Calu3 (cell line): ENCODE results near the gene DDX5. TPM values are rescaled to one million over a fixed set of nuclear protein-coding genes. Genes with fewer than 3 reads are reported as not detected.
A peak's percentile ranks its signal among the peaks of the same experiment; 100 is the strongest.
"Not testable (repeated sequence)": the region's sequence is repeated elsewhere in the genome, so short reads cannot be mapped to it uniquely, and the experiment has no call there.

Experiments used
- BruUV-seq: library from RNA; stranded (reverse); fragments of 400-500 nt; replicated peaks from 2 replicates; lab custom pipeline; 2021; lab: Mats Ljungman, UMichigan
- CTCF ChIA-PET: fragments of 300-600 bp; sonication (Branson Sonifier 250); formaldehyde crosslinking; loops from one replicate; lab custom pipeline; 2022; ENCODE audit warnings: antibody characterized with exemption; lab: Charles Lee
- DNase-seq: peaks from one replicate; pipeline ENCODE4 v3.0.0; 2022
- H3K27ac Mint-ChIP-seq: one replicate; pipeline ENCODE4 v1.8.0; 2022; ENCODE audit warnings: mixed read lengths; ENCODE audit not compliant: unreplicated experiment
- H3K27me3 Mint-ChIP-seq: one replicate; pipeline ENCODE4 v1.8.0; 2022; ENCODE audit warnings: mixed read lengths; ENCODE audit not compliant: unreplicated experiment
- H3K36me3 Mint-ChIP-seq: one replicate; pipeline ENCODE4 v1.8.0; 2022; ENCODE audit warnings: mild to moderate bottlenecking, moderate library complexity, mixed read lengths; ENCODE audit not compliant: insufficient read depth, unreplicated experiment
- H3K4me1 Mint-ChIP-seq: one replicate; pipeline ENCODE4 v1.8.0; 2022; ENCODE audit warnings: mild to moderate bottlenecking, low read depth, mixed read lengths; ENCODE audit not compliant: unreplicated experiment
- H3K4me3 Mint-ChIP-seq: one replicate; pipeline ENCODE4 v1.8.0; 2022; ENCODE audit warnings: mild to moderate bottlenecking, low read depth, moderate library complexity, mixed read lengths; ENCODE audit not compliant: unreplicated experiment
- H3K9me3 Mint-ChIP-seq: one replicate; pipeline ENCODE4 v1.8.0; 2022; ENCODE audit warnings: low read depth, mixed read lengths; ENCODE audit not compliant: unreplicated experiment
- intact Hi-C: fragments of 100-400 bp; cut with micrococcal nuclease; formaldehyde crosslinking; loops from one replicate; pipeline ENCODE4 v1.10.0; 2022; ENCODE audit not compliant: unreplicated experiment
- total RNA-seq: library from RNA; stranded (reverse); gene quantifications from 2 replicates; pipeline ENCODE4 v1.2.3, GENCODE V29; 2022
- TF ChIP-seq, protein P1 (sequence below): fragments of 200-600 bp; IDR thresholded peaks from one replicate; pipeline ENCODE4 v1.8.0; 2022; ENCODE audit warnings: antibody characterized with exemption; ENCODE audit not compliant: unreplicated experiment

The DDX5 gene
- total RNA-seq, 1 experiment from 2014 or later: 384 TPM

GRCh38 chr17:64497565-64498035 lies 8.5 kb downstream of the DDX5 start:
- Mint-ChIP-seq H3K9me3 (no peaks in the 10 kb centered on the region), H3K4me1 (peaks cover 43% of the 10 kb centered on the region), H3K36me3 (peaks cover 73% of the 10 kb centered on the region), H3K27me3 (no peaks in the 10 kb centered on the region), H3K27ac (peak overlapping the region; percentile 92), H3K4me3 (peak overlapping the region; percentile 100)
- TF ChIP-seq, protein P1, sequence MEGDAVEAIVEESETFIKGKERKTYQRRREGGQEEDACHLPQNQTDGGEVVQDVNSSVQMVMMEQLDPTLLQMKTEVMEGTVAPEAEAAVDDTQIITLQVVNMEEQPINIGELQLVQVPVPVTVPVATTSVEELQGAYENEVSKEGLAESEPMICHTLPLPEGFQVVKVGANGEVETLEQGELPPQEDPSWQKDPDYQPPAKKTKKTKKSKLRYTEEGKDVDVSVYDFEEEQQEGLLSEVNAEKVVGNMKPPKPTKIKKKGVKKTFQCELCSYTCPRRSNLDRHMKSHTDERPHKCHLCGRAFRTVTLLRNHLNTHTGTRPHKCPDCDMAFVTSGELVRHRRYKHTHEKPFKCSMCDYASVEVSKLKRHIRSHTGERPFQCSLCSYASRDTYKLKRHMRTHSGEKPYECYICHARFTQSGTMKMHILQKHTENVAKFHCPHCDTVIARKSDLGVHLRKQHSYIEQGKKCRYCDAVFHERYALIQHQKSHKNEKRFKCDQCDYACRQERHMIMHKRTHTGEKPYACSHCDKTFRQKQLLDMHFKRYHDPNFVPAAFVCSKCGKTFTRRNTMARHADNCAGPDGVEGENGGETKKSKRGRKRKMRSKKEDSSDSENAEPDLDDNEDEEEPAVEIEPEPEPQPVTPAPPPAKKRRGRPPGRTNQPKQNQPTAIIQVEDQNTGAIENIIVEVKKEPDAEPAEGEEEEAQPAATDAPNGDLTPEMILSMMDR: no peak
- DNase-seq: no peak
- intact Hi-C loops: no loop called here
- BruUV-seq: TSS peak; percentile 76
- CTCF ChIA-PET: interaction anchor here (1.3 kb wide), 1 partner anchor 78 kb away, joined by 6 read pairs; no protein-coding TSS in a partner anchor

- intact Hi-C loops: no loop called here
Observed at GRCh38 chr17:64496786-64497564, 9.1 kb downstream of the DDX5 start, which contains the start of gene POLG2. POLG2 (minus strand) TSS chr17:64497054; CDS start chr17:64496968, 86 bp downstream.

GRCh38 chr17:64496348-64496785 lies 9.7 kb downstream of the DDX5 start:
- peak overlapping the region; percentile 100 for H3K4me3 Mint-ChIP-seq
- BruUV-seq: no TSS peak
- peaks cover 32% of the 10 kb centered on the region for H3K4me1 Mint-ChIP-seq
- TF ChIP-seq, protein P1: no peak
- intact Hi-C loops: no loop called here
- peaks cover 60% of the 10 kb centered on the region for H3K36me3 Mint-ChIP-seq
- H3K9me3 Mint-ChIP-seq: no peaks in the 10 kb centered on the region
- CTCF ChIA-PET: interaction anchor here (1.3 kb wide), 1 partner anchor 76 kb away, joined by 6 read pairs; no protein-coding TSS in a partner anchor
- H3K27ac Mint-ChIP-seq: peak overlapping the region; percentile 92
- H3K27me3 Mint-ChIP-seq: no peaks in the 10 kb centered on the region
- no peak for DNase-seq

More at GRCh38 chr17:64496786-64497564, 9.1 kb downstream of the DDX5 start, which contains the start of gene POLG2:
- peak within 1 kb of the TSS; percentile 92 for H3K27ac Mint-ChIP-seq
- peak; percentile 90 for DNase-seq
- peaks cover 36% of the 10 kb centered on the region for H3K4me1 Mint-ChIP-seq
- peaks cover 66% of the 10 kb centered on the region for H3K36me3 Mint-ChIP-seq
- no peaks in the 10 kb centered on the region for H3K9me3 Mint-ChIP-seq
- H3K4me3 Mint-ChIP-seq: peak within 1 kb of the TSS; percentile 100
- TF ChIP-seq, protein P1: peak; percentile 27
- H3K27me3 Mint-ChIP-seq: no peaks in the 10 kb centered on the region
- BruUV-seq: no TSS peak
- CTCF ChIA-PET: interaction anchor here (1.3 kb wide), 1 partner anchor 77 kb away, joined by 6 read pairs; no protein-coding TSS in a partner anchor

DNA sequence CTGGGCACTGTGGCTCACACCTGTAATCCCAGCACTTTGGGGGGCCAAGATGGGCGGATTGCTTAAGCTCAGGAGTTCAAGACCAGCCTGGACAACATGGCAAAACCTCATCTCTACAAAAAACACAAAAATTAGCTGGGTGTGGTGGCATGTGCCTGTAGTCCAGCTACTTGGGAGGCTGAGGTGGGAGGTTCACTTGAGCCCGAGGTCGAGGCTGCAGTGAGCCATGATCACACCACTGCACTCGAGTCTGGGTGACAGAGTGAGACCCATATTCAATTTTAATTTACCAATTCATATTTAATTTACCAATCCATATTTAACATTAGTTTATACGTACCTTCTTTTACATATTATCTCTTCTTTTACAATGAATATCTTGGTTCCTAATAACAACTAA lies 10.8 kb downstream of the DDX5 start:
- CTCF ChIA-PET, H3K27me3 Mint-ChIP-seq: not testable (repeated sequence)
- peaks cover 29% of the 10 kb centered on the region for H3K4me1 Mint-ChIP-seq

More for the DNA sequence above, 10.8 kb downstream of the DDX5 start:
- DNase-seq, H3K27ac Mint-ChIP-seq, BruUV-seq, intact Hi-C loops, H3K9me3 Mint-ChIP-seq: not testable (repeated sequence)
- Mint-ChIP-seq H3K4me3 (peak overlapping the region; percentile 28), H3K36me3 (peaks cover 50% of the 10 kb centered on the region)
